Gastrocnemius medialis (tissue), 4 donors: ENCODE results near the gene ZNF25.

Source experiments
- CTCF ChIP-seq, 5 experiments: fragments of 450-650 bp in 3 of 5; fragments of 200-600 bp in 2 of 5; sonication (generic) in 2 of 5; IDR thresholded peaks in 4 of 5; conservative IDR thresholded peaks in 1 of 5; 1 replicate in 4 of 5; 2 replicates in 1 of 5; pipeline ENCODE4 v1.5.1; 2016 to 2019; ENCODE audit warnings: antibody characterized with exemption in 5 of 5, mild to moderate bottlenecking in 3 of 5, moderate library complexity in 3 of 5
- POLR2A ChIP-seq, 2 donors: fragments of 450-650 bp; IDR thresholded peaks; one replicate each; pipeline ENCODE4 v1.6.1; 2017; ENCODE audit warnings: antibody characterized with exemption in 2 of 2, mild to moderate bottlenecking in 2 of 2, moderate library complexity in 2 of 2

- TF ChIP-seq CTCF (IDR thresholded peaks at IDR 0.05 in 4 of 5, conservative IDR thresholded peaks at IDR 0.05 in 1 of 5), result no peak
- TF ChIP-seq POLR2A (IDR thresholded peaks at IDR 0.05), result no peak
These were observed 48.8 kb upstream of the ZNF25 start for GRCh38 chr10:38025283-38025682.
